ENCODE data around the gene KDM8. TPM values are rescaled to one million over a fixed set of nuclear protein-coding genes. Genes with fewer than 3 reads are reported as not detected.

The KDM8 gene
- total RNA-seq, 1 donor = 3.3 TPM

DNA sequence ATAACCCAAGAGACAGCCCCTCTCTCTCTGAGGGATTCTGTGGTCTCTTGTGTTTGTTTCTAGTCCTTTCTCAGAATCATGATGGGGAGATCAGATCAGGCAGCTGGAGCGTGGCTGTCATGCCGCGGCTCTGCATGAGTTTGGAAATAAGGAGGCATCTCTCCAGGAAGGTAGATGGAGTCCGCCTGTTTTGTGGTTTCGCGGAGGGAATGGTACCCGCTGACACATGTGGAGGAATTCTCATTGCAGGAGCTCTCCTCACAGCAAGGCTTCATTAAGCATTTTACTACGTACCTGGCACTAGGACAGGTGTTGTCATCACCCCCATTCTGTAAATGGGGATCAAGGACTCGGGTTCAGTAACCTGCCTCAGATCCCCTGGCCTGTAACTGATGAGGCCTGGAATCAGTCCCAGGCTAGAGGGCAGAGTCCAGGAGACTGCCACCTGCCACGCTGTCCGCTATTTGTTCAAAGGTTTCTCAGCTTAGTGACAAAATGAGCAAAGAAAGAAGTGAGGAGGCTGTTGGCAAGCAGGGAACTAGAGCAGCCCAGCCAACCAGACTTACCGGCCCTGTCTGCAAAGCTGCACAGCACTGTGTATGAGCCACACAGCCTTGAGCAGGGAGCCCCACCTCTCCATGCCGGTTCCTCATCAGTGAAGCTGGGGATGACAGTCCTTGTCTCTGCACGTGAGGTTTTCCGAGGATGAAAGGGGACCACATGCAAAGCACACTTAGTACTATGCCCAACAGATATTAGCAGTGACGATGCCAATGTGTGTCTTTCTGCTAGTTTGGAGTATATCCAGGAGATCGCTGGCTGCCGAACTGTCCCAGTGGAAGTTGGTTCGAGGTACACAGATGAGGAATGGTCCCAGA is 11.0 kb downstream of the KDM8 start:
- DNase-seq (ENCODE audit: low read depth) = no peak
- TF ChIP-seq, protein P1, sequence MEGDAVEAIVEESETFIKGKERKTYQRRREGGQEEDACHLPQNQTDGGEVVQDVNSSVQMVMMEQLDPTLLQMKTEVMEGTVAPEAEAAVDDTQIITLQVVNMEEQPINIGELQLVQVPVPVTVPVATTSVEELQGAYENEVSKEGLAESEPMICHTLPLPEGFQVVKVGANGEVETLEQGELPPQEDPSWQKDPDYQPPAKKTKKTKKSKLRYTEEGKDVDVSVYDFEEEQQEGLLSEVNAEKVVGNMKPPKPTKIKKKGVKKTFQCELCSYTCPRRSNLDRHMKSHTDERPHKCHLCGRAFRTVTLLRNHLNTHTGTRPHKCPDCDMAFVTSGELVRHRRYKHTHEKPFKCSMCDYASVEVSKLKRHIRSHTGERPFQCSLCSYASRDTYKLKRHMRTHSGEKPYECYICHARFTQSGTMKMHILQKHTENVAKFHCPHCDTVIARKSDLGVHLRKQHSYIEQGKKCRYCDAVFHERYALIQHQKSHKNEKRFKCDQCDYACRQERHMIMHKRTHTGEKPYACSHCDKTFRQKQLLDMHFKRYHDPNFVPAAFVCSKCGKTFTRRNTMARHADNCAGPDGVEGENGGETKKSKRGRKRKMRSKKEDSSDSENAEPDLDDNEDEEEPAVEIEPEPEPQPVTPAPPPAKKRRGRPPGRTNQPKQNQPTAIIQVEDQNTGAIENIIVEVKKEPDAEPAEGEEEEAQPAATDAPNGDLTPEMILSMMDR (IDR thresholded peaks at IDR 0.05; ENCODE audit: insufficient read depth, low read length) = no peak
- no peak overlapping the region for H3K4me3 ChIP-seq (ENCODE audit: low read depth, low read length)

DNA sequence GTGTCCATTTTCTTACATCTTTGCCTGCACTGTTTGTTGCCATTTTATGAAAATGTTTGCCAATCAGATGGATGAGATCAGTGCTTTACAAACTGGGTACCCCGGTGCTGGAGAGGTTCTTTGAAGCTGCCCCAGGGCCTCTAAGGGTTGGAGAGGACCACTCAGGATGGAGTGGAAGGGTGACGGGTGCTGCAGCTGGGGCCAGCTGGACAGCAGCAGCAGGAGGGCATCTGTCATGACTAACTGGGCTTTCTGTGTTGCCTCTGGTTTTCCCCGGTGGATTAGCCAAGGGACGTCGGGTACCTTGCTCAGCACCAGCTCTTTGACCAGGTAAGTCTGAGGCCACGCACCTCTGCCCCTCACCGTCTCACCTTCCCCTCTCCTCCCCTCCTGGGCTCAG is 12.3 kb downstream of the KDM8 start:
- TF ChIP-seq, protein P1 (IDR thresholded peaks at IDR 0.05; ENCODE audit: insufficient read depth, low read length) = no peak
- DNase-seq (ENCODE audit: low read depth) = no peak
- no peak overlapping the region for H3K4me3 ChIP-seq (ENCODE audit: low read depth, low read length)

DNA sequence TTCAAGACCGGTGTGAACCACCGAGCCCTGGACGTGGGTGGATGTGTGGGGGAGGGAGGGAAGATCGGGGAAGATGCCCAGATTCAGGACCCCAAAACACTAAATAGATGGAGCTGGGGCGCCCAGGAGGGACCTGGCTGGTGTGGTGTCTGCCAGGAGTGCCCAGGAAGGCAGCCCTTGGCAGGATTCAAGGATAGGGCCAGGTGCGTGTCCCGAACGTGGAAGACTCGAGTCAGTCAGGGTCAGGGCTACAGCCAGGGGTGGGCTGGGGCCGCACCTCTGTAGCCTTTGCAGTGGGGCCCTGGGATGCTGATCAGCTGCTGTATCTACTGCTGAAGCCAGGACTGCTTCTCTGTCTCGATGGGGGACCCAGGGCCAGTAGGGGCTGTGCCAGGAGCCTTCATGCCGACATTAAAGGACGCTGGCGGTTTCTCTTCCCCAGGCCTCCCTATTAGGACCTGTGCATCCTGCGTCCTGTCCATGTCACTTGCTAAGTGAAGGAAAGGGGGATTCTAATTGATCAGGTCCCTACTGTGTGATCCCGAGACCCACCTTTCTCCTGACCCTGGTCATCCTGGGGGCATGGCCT is 13.1 kb downstream of the KDM8 start:
- no peak for DNase-seq (ENCODE audit: low read depth)
- no peak overlapping the region for H3K4me3 ChIP-seq (ENCODE audit: low read depth, low read length)

DNA sequence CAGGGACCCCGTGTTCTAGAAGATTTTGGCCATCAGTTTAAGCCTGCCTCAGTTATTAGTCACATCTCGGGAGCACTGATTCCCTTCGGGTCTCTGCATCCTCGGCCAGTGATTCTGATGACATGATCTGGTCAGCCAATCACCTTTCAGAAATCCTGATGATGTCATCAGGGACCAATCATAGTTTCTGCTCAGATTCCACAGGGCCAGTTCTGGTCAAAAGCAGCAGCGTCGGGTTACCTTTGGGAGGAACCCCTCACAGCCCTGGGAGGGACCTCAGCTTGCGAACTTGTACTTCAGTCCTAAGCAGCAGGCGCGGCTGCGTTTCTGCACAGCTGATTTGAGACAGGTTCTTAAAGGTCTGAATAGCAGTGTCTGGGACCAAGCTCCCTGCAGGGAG is 13.9 kb downstream of the KDM8 start:
- peak; percentile 85 for DNase-seq (ENCODE audit: low read depth)
- H3K4me3 ChIP-seq (ENCODE audit: low read depth, low read length) = no peak overlapping the region
- TF ChIP-seq, protein P1 (IDR thresholded peaks at IDR 0.05; ENCODE audit: insufficient read depth, low read length) = no peak

More for the DNA sequence above, 13.1 kb downstream of the KDM8 start:
- TF ChIP-seq, protein P1 (IDR thresholded peaks at IDR 0.05; ENCODE audit: insufficient read depth, low read length) = no peak

DNA sequence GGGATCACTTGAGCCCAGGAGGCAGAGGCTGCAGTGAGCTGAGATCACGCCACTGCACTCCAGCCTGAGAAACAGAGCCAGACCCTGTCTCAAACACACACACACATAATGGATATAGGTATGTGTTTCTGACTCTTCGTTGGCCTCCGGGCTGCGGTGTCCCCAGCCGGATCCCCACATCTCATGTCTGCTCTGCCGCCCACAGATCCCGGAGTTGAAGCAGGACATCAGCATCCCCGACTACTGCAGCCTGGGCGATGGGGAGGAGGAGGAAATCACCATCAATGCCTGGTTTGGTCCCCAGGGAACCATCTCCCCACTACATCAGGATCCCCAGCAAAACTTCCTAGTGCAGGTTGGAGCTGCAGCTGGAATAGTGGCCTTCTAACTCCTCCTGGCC is 15.4 kb downstream of the KDM8 start:
- no peak for DNase-seq (ENCODE audit: low read depth)
- H3K4me3 ChIP-seq (ENCODE audit: low read depth, low read length) = no peak overlapping the region
- TF ChIP-seq, protein P1 (IDR thresholded peaks at IDR 0.05; ENCODE audit: insufficient read depth, low read length) = no peak

DNA sequence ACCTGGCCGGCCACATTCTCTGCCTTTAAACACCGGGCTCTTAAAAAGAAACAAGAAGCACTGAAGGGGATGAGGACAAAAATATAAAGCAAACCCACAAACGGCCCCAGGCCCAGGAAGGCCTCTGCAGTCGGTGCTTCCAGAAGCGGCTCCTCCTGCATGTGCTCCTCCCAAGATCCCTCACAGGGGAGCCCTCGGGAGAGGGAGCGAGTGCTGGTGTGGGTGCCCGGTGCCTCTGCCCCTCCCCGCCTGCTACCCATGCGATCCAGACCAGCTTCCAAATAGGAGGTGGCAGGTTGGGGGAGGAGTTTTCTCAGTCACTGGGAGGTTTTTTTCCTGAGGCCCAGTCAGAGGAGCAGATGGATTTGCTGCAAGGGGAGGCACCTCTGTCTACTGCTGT is 15.8 kb downstream of the KDM8 start:
- TF ChIP-seq, protein P1 (IDR thresholded peaks at IDR 0.05; ENCODE audit: insufficient read depth, low read length) = no peak
- H3K4me3 ChIP-seq (ENCODE audit: low read depth, low read length) = no peak overlapping the region
- DNase-seq (ENCODE audit: low read depth) = no peak

Data from fibroblast of the aortic adventitia (primary cell).